Uterus (tissue), 2 donors: ENCODE measurements around the gene MSANTD1.

Experiments
- POLR2A ChIP-seq, 2 donors: fragments of 450-650 bp; IDR thresholded peaks; one replicate each; pipeline ENCODE4 v1.6.1; 2016; ENCODE audit warnings: antibody characterized with exemption in 2 of 2, mild to moderate bottlenecking in 1 of 2, moderate library complexity in 1 of 2
- TF ChIP-seq, protein P1 (sequence below), 4 experiments: fragments of 200-600 bp in 2 of 4; fragments of 450-650 bp in 2 of 4; sonication (generic) in 2 of 4; IDR thresholded peaks; one replicate each; pipeline ENCODE4 v1.5.1; 2016 to 2019; ENCODE audit warnings: antibody characterized with exemption in 4 of 4, mild to moderate bottlenecking in 2 of 4, moderate library complexity in 1 of 4

DNA sequence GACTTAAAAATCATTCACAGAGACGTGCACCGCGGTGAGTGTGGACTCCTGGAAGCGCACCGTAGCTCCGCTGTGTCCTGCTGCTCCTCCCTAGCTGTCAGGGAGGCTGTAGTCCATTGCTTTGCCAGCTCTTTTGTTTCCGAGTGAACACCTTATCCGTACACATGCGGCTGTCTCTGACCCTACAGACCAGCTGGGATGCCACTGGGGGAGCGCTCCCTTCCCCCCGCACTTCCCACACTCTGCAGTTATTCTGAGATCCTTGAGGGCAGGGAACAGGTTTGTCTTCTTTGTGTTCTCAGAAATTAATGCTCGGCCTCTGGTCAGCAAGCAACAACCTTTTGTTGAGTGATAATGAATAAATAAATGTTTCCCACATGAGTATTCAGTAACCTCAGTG, 33.7 kb upstream of the MSANTD1 start:
- TF ChIP-seq, protein P1, sequence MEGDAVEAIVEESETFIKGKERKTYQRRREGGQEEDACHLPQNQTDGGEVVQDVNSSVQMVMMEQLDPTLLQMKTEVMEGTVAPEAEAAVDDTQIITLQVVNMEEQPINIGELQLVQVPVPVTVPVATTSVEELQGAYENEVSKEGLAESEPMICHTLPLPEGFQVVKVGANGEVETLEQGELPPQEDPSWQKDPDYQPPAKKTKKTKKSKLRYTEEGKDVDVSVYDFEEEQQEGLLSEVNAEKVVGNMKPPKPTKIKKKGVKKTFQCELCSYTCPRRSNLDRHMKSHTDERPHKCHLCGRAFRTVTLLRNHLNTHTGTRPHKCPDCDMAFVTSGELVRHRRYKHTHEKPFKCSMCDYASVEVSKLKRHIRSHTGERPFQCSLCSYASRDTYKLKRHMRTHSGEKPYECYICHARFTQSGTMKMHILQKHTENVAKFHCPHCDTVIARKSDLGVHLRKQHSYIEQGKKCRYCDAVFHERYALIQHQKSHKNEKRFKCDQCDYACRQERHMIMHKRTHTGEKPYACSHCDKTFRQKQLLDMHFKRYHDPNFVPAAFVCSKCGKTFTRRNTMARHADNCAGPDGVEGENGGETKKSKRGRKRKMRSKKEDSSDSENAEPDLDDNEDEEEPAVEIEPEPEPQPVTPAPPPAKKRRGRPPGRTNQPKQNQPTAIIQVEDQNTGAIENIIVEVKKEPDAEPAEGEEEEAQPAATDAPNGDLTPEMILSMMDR (IDR thresholded peaks at IDR 0.05), result no peak
- TF ChIP-seq POLR2A (IDR thresholded peaks at IDR 0.05), result no peak
